Panc1 (cell line): ENCODE measurements around the gene MSMB.
"Not testable (repeated sequence)": the region's sequence is repeated elsewhere in the genome, so short reads cannot be mapped to it uniquely, and the experiment has no call there.

Experiments used
- CTCF ChIP-seq: fragments of 450-650 bp; IDR thresholded peaks from 2 replicates; pipeline ENCODE4 v1.5.1; 2017; ENCODE audit warnings: mild to moderate bottlenecking
- POLR2AphosphoS5 ChIP-seq: IDR thresholded peaks from 2 replicates; pipeline ENCODE4 v1.6.1; 2012; ENCODE audit warnings: mild to moderate bottlenecking, low read depth, low read length, moderate library complexity
- SIN3A ChIP-seq: IDR thresholded peaks from 2 replicates; pipeline ENCODE4 v1.6.1; 2012; ENCODE audit warnings: low read depth, mild to moderate bottlenecking, low read length, moderate library complexity, borderline replicate concordance; ENCODE audit not compliant: insufficient read depth
- TCF7L2 ChIP-seq: IDR thresholded peaks from 2 replicates; pipeline ENCODE4 v1.6.1; 2011; ENCODE audit warnings: mild to moderate bottlenecking, low read depth, low read length, inconsistent platforms

- TF ChIP-seq CTCF, TCF7L2, POLR2AphosphoS5, SIN3A: not testable (repeated sequence)
These were observed 60.5 kb downstream of the MSMB start for GRCh38 chr10:45985590-45985989.
